ENCODE measurements around the gene NUP62CL.
"Not testable (repeated sequence)": the region's sequence is repeated elsewhere in the genome, so short reads cannot be mapped to it uniquely, and the experiment has no call there.

Gene NUP62CL

GRCh38 chrX:107168712-107169111 is 37.5 kb downstream of the NUP62CL start:
- TF ChIP-seq, protein P1, sequence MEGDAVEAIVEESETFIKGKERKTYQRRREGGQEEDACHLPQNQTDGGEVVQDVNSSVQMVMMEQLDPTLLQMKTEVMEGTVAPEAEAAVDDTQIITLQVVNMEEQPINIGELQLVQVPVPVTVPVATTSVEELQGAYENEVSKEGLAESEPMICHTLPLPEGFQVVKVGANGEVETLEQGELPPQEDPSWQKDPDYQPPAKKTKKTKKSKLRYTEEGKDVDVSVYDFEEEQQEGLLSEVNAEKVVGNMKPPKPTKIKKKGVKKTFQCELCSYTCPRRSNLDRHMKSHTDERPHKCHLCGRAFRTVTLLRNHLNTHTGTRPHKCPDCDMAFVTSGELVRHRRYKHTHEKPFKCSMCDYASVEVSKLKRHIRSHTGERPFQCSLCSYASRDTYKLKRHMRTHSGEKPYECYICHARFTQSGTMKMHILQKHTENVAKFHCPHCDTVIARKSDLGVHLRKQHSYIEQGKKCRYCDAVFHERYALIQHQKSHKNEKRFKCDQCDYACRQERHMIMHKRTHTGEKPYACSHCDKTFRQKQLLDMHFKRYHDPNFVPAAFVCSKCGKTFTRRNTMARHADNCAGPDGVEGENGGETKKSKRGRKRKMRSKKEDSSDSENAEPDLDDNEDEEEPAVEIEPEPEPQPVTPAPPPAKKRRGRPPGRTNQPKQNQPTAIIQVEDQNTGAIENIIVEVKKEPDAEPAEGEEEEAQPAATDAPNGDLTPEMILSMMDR (IDR thresholded peaks at IDR 0.05; ENCODE audit: control insufficient read depth, extremely low read depth, insufficient read depth) = no peak
- no peak overlapping the region for H3K4me3 ChIP-seq (ENCODE audit: low read depth, low read length)
- no peak for DNase-seq (ENCODE audit: low read depth)

DNA sequence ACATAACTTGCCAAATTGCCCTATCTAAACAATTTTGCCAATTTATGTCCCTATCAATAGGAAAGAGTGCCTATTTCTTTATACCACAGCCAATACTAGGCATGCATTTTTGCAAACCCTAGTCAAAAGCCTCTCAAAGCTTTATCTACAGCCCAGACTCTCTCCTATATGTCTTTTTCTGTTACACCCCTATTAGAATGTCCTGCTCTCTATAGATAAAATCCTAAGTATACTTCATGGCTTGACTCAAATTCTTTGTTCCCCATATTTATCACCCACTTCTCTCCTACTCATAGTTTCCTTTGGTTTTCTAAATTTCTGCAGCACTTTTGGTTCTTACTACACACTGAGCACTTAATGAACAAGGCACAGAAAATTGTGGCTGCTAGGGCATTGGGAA is 38.0 kb downstream of the NUP62CL start:
- H3K4me3 ChIP-seq (ENCODE audit: low read depth, low read length) = no peak overlapping the region
- TF ChIP-seq, protein P1 (IDR thresholded peaks at IDR 0.05; ENCODE audit: control insufficient read depth, extremely low read depth, insufficient read depth) = no peak
- no peak for DNase-seq (ENCODE audit: low read depth)

DNA sequence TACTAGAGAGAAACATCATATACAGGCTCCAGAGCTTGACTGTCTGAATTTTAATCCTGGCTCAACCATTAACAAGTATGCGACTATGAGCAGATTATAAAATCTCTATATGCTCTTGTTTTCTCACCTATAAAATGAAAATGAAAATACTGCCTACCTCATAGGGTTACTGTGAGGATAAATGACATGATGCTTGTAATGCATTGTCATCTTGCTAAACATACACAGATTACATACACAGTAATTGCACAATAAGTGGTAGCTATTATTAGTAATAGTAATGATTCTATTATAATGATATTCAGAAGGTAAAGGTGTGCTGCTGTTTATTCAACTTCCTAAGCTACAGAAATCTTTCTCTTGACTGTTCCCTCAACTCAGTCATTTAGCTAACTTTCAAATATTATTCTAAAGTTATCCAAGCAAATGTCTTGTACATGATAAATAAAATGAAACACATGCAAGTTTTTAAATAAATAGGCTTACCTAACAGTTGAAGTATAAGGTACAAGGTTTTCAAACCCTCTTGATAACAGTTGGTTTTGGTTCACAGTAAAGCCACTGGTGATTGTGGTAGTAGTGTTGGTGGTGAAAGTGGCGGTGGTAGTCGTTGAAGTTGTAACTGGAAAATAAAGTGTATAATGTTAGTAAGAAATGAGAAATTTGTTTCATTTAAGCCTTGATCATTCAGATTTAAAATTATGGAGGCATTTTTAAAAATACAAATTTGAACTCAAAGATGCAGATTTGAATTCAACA is 38.9 kb downstream of the NUP62CL start:
- no peak for DNase-seq (ENCODE audit: low read depth)
- TF ChIP-seq, protein P1 (IDR thresholded peaks at IDR 0.05; ENCODE audit: control insufficient read depth, extremely low read depth, insufficient read depth) = no peak
- no peak overlapping the region for H3K4me3 ChIP-seq (ENCODE audit: low read depth, low read length)

- not testable (repeated sequence) for DNase-seq (ENCODE audit: low read depth); H3K4me3 ChIP-seq (ENCODE audit: low read depth, low read length)
Measured at GRCh38 chrX:107157618-107158017, 48.6 kb downstream of the NUP62CL start.

GRCh38 chrX:107155621-107156430 is 50.4 kb downstream of the NUP62CL start:
- not testable (repeated sequence) for H3K4me3 ChIP-seq (ENCODE audit: low read depth, low read length)

DNA sequence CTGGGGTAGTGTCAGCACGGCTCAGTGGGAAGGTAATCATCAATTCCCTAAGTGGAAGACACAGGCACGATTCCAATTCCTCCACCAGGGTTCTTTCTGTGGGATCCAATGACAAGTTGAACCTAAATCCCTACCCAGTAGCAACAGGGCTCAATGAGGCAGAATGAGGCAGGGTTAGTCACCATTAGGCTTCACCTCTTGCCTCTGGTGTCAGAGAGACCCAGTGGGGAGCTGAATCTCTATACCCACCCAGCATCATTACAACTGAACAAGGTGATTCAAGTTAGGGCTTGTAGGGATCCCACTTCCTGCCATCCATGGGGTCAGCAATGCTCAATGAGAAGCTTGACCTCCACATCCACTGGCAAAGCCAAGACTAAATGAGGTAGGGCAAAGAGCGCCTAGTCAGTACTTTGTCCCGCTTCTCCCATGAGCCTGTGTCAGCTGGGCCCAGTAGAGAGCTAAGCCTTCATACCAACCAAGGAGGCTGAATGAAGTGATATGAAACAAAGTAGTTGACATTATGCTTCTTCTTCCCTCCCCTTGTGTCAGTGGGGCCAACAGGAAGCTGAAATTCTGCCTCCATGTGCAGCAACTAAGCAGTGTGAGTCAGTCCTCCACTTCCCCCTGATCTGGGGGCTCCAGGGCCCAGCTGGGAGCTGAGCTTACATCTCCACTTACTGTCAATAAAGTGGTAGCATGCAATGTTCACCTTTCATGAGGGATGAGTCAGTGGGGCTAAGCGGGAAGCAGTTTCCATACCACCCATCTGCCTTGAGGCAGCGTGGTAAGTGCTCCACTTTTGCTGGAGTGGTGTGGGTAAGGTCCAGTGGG is 51.2 kb downstream of the NUP62CL start:
- DNase-seq (ENCODE audit: low read depth) = no peak
- TF ChIP-seq, protein P1 (IDR thresholded peaks at IDR 0.05; ENCODE audit: control insufficient read depth, extremely low read depth, insufficient read depth) = no peak
- no peak overlapping the region for H3K4me3 ChIP-seq (ENCODE audit: low read depth, low read length)

More at GRCh38 chrX:107155621-107156430, 50.4 kb downstream of the NUP62CL start:
- DNase-seq (ENCODE audit: low read depth) = not testable (repeated sequence)

DNA sequence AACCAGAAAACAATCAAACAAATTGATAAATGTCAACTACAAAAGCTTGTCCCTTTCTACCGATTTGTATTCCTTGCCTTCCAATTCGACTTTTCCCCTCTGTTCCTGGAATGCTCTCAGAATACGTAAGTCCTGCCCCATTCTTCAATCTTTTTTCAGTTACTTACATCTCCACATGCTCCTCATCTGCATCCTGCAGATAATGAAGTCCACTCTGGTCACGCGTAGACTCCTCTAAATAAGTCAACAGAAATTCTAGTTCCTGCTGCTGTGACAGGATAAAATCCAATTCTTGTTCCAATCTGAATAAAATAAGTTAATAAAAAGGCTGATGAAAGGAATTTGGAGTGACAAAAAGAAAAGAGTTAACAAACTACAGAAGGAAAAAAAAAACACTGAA is 53.2 kb downstream of the NUP62CL start:
- no peak for DNase-seq (ENCODE audit: low read depth)
- H3K4me3 ChIP-seq (ENCODE audit: low read depth, low read length) = no peak overlapping the region
- TF ChIP-seq, protein P1 (IDR thresholded peaks at IDR 0.05; ENCODE audit: control insufficient read depth, extremely low read depth, insufficient read depth) = no peak
